GM23338 (cell line): ENCODE results near the gene ABCC6. TPM values are rescaled to one million over a fixed set of nuclear protein-coding genes. Genes with fewer than 3 reads are reported as not detected.
"Not testable (repeated sequence)": the region's sequence is repeated elsewhere in the genome, so short reads cannot be mapped to it uniquely, and the experiment has no call there.

Experiments
- ATAC-seq: fragments of 200-7000 bp; cut with Tn5 transposase; 3 replicates; pipeline ENCODE4 v1.9.1; 2020
- DNase-seq: peaks from one replicate; pipeline ENCODE4 v3.0.0-alpha.2; 2015; ENCODE audit warnings: low spot score
- H2AFZ ChIP-seq: fragments of 200-600 bp; sonication (generic); 2 replicates; pipeline ENCODE4 v1.8.0; 2016; ENCODE audit warnings: antibody characterized with exemption, mild to moderate bottlenecking, moderate library complexity
- H3F3A ChIP-seq: fragments of 200-600 bp; sonication (generic); replicated peaks from 2 replicates; pipeline ENCODE4 v1.8.0; 2017; ENCODE audit warnings: antibody characterized with exemption, mixed run types, low read depth
- H3K27ac ChIP-seq: fragments of 200-600 bp; sonication (generic); 2 replicates; pipeline ENCODE4 v1.6.1; 2016; ENCODE audit warnings: low read depth
- H3K27me3 ChIP-seq: fragments of 200-600 bp; sonication (generic); 2 replicates; pipeline ENCODE4 v1.8.0; 2016; ENCODE audit warnings: mild to moderate bottlenecking, mixed run types, moderate library complexity; ENCODE audit not compliant: insufficient read depth
- H3K36me3 ChIP-seq: fragments of 200-600 bp; sonication (generic); 2 replicates; pipeline ENCODE4 v1.8.0; 2016; ENCODE audit warnings: mild to moderate bottlenecking; ENCODE audit not compliant: insufficient read depth
- H3K4me1 ChIP-seq: fragments of 200-600 bp; sonication (generic); 2 replicates; pipeline ENCODE4 v1.8.0; 2016; ENCODE audit warnings: mild to moderate bottlenecking, moderate library complexity; ENCODE audit not compliant: insufficient read depth
- H3K4me2 ChIP-seq: fragments of 200-600 bp; sonication (generic); 2 replicates; pipeline ENCODE4 v1.7.1; 2017; ENCODE audit warnings: mixed run types
- H3K4me3 ChIP-seq: fragments of 200-600 bp; sonication (generic); 2 replicates; pipeline ENCODE4 v1.6.1; 2016; ENCODE audit warnings: mixed run types
- H3K79me2 ChIP-seq: fragments of 200-600 bp; sonication (generic); replicated peaks from 2 replicates; pipeline ENCODE4 v1.8.0; 2017; ENCODE audit warnings: mild to moderate bottlenecking; ENCODE audit not compliant: insufficient read depth
- H3K9me2 ChIP-seq: fragments of 200-600 bp; sonication (generic); 2 replicates; pipeline ENCODE4 v1.8.0; 2017; ENCODE audit not compliant: insufficient read depth
- H4K20me1 ChIP-seq: fragments of 200-600 bp; sonication (generic); replicated peaks from 2 replicates; pipeline ENCODE4 v1.8.0; 2017; ENCODE audit warnings: mild to moderate bottlenecking; ENCODE audit not compliant: insufficient read depth
- H3K27ac Mint-ChIP-seq: 2 replicates; pipeline ENCODE4 v1.8.0; 2020; ENCODE audit warnings: inconsistent platforms, mild to moderate bottlenecking, moderate library complexity, mixed read lengths
- H3K27me3 Mint-ChIP-seq: 3 replicates; pipeline ENCODE4 v1.8.0; 2022; ENCODE audit warnings: low read depth, mild to moderate bottlenecking, moderate library complexity, mixed read lengths, inconsistent platforms; ENCODE audit not compliant: insufficient read depth, poor library complexity
- H3K36me3 Mint-ChIP-seq: 3 replicates; pipeline ENCODE4 v1.8.0; 2021; ENCODE audit warnings: low read depth, mild to moderate bottlenecking, inconsistent platforms, moderate library complexity, mixed read lengths
- H3K4me1 Mint-ChIP-seq: 3 replicates; pipeline ENCODE4 v1.8.0; 2020; ENCODE audit warnings: mild to moderate bottlenecking, inconsistent platforms, mixed read lengths
- H3K4me3 Mint-ChIP-seq: 3 replicates; pipeline ENCODE4 v1.8.0; 2021; ENCODE audit warnings: moderate library complexity, mild to moderate bottlenecking, inconsistent platforms, mixed read lengths
- H3K9me3 Mint-ChIP-seq: 3 replicates; pipeline ENCODE4 v1.8.0; 2020; ENCODE audit warnings: moderate library complexity, mild to moderate bottlenecking, inconsistent platforms, mixed read lengths
- polyA plus RNA-seq: library from polyadenylated mRNA; unstranded; fragments of >200 nt; fragmentation: Nextera tagmentation; extraction: Ambion mirVana; gene quantifications from 2 replicates; pipeline ENCODE4 v1.2.1, GENCODE V29; 2016
- total RNA-seq: library from RNA; depleted of rRNA; stranded (reverse); fragments of >200 nt; shearing (Covaris generic); gene quantifications from 2 replicates; pipeline ENCODE4 v1.2.3, GENCODE V29; 2014
- TF ChIP-seq, protein P1 (sequence below), 2 experiments: fragments of 200-600 bp in 1 of 2; sonication (generic) in 1 of 2; conservative IDR thresholded peaks; 2 replicates each; pipeline versions ENCODE4 v1.5.1 to v1.6.1; 2016 to 2017; ENCODE audit warnings: antibody characterized with exemption in 2 of 2, low read depth in 2 of 2, mild to moderate bottlenecking in 2 of 2, moderate library complexity in 1 of 2

Gene ABCC6
- total and polyA plus RNA-seq, 2 experiments from 2014 or later, result 0.73 to 2.8 TPM

DNA sequence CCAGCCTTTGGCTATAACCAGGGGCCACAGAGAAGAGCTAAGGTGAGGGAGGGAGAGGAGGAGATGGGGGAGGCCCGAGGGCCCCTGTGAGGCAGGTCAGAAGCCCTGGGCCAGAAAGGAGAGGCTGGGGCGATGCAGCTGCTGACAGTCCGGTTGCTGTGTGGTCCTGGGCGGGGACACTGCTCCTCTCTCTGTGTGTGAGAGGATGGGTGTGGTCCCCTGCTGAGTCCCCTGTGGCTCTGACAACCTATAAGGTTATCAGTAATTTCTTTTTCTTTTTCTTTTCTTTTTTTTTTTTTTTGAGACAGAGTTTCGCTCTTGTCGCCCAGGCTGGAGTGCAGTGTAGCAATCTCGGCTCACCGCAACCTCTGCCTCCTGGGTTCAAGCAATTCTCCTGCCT, 18.7 kb downstream of the ABCC6 start:
- not testable (repeated sequence) for H3K4me1 ChIP-seq, H3K4me3 ChIP-seq, H3K27me3 Mint-ChIP-seq, H2AFZ ChIP-seq, H3K36me3 ChIP-seq, H3K27ac ChIP-seq, H3K9me3 Mint-ChIP-seq, H3K4me1 Mint-ChIP-seq, H3K36me3 Mint-ChIP-seq, DNase-seq, H3K4me3 Mint-ChIP-seq, H3K79me2 ChIP-seq, H3K27me3 ChIP-seq, H3F3A ChIP-seq, ATAC-seq, H3K9me2 ChIP-seq, H4K20me1 ChIP-seq, H3K27ac Mint-ChIP-seq, H3K4me2 ChIP-seq

DNA sequence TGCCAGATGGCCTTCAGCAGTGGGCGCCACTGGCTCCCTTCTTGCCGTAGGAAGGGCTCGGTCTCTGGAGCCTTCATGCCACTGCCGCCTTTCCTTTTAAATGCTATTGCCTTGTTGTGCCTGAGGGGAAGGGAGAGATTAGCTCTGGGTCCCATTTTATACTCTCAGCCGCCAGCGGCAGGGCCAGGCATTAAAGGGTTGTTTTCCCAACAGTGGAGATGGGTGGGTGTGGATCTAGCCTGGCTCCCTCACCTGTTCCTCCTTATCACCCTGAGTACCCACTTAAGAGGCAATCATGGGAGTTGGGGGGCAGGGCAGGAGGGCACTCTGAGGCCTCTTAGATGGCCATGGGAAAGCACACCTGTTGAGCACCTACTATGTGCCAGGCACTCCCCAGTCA, 19.8 kb downstream of the ABCC6 start:
- ATAC-seq, H3K4me3 Mint-ChIP-seq: not testable (repeated sequence)

DNA sequence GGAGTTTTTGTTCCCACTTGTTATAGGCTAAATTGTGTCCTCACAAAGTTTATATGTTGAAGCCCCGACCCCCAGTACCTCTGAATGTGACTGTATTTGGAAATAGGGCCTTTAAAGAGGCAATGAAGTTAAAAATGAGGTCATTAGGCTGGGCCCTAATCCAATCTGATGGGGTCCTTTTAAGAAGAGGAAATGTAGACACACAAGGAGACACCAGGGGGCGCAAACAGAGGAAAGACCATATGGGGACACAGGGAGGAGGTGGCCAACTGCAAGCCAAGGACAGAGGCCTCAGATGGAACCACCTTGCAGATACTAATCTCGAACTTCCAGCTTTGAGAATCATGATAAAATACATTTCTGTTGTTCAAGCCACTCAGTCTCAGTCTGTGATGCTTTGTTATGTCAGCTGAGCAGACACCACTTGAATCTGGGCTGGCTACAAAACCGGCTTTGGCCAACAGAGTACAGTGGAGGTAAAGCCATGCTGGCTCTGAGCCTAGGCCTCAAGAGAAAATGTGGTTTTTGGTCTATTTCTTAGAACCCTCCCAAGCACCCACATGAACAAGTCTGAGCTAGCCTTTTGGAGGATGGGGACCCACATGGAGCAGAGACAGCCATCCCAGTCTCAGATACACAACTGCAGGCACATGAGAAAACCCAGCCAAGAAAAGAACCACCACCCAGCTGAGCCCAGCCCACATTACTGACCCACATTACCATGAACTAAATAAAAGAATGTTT, 20.7 kb downstream of the ABCC6 start:
- not testable (repeated sequence) for H3K9me2 ChIP-seq, H3F3A ChIP-seq, H3K4me1 ChIP-seq, H3K4me3 ChIP-seq, H3K27me3 ChIP-seq, H3K4me2 ChIP-seq, H3K36me3 ChIP-seq, H3K4me1 Mint-ChIP-seq, H4K20me1 ChIP-seq, H3K79me2 ChIP-seq, H3K4me3 Mint-ChIP-seq, H3K27me3 Mint-ChIP-seq, H2AFZ ChIP-seq, H3K27ac ChIP-seq, H3K27ac Mint-ChIP-seq, H3K36me3 Mint-ChIP-seq, H3K9me3 Mint-ChIP-seq
- ATAC-seq, result peak; percentile 90
- DNase-seq, result peak; percentile 80
- TF ChIP-seq, protein P1, sequence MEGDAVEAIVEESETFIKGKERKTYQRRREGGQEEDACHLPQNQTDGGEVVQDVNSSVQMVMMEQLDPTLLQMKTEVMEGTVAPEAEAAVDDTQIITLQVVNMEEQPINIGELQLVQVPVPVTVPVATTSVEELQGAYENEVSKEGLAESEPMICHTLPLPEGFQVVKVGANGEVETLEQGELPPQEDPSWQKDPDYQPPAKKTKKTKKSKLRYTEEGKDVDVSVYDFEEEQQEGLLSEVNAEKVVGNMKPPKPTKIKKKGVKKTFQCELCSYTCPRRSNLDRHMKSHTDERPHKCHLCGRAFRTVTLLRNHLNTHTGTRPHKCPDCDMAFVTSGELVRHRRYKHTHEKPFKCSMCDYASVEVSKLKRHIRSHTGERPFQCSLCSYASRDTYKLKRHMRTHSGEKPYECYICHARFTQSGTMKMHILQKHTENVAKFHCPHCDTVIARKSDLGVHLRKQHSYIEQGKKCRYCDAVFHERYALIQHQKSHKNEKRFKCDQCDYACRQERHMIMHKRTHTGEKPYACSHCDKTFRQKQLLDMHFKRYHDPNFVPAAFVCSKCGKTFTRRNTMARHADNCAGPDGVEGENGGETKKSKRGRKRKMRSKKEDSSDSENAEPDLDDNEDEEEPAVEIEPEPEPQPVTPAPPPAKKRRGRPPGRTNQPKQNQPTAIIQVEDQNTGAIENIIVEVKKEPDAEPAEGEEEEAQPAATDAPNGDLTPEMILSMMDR (conservative IDR thresholded peaks at IDR 0.05; ENCODE audit: low read depth in 2 of 2), result peak; percentile 45 to 53

More for the DNA sequence above, 19.8 kb downstream of the ABCC6 start:
- not testable (repeated sequence) for H3K27ac Mint-ChIP-seq, H3K27ac ChIP-seq, H3K36me3 ChIP-seq, H3K4me3 ChIP-seq, H2AFZ ChIP-seq, H3K27me3 Mint-ChIP-seq, H3K4me2 ChIP-seq, H3F3A ChIP-seq, H4K20me1 ChIP-seq, DNase-seq, H3K9me3 Mint-ChIP-seq, H3K4me1 Mint-ChIP-seq, H3K9me2 ChIP-seq, H3K36me3 Mint-ChIP-seq, H3K27me3 ChIP-seq, H3K4me1 ChIP-seq, H3K79me2 ChIP-seq

GRCh38 chr16:16201880-16202279, 21.4 kb downstream of the ABCC6 start:
- not testable (repeated sequence) for H3K4me1 ChIP-seq, H2AFZ ChIP-seq, H3K4me3 ChIP-seq, DNase-seq, H4K20me1 ChIP-seq, H3K27ac Mint-ChIP-seq, H3K4me2 ChIP-seq, H3K27me3 Mint-ChIP-seq, H3K27me3 ChIP-seq, H3K9me2 ChIP-seq, H3K36me3 Mint-ChIP-seq, H3F3A ChIP-seq, H3K9me3 Mint-ChIP-seq, H3K27ac ChIP-seq, H3K4me1 Mint-ChIP-seq, H3K79me2 ChIP-seq, H3K36me3 ChIP-seq, H3K4me3 Mint-ChIP-seq, ATAC-seq

DNA sequence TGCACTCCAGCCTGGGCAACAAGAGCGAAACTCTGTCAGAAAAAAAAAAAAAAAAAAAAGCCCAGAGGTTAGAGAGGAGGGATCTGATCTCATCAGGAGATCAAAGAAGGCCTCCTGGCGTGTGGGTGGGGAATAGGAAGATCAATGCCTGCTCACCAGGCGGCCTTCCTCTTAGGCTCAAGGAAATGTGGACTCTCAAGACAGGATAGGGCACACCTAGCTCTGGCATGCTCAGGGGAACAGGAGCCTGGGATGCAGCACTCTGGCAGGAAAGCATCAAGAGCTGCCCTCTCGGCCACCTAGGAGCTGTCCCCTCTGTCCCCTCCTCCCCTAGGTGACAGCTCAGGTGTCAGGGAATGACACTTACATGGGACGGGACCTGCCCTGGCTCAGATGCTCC, 22.9 kb downstream of the ABCC6 start:
- H3K27ac ChIP-seq, H3F3A ChIP-seq, H3K27me3 Mint-ChIP-seq, H3K4me1 ChIP-seq, H3K9me2 ChIP-seq, H4K20me1 ChIP-seq, H3K4me2 ChIP-seq, H2AFZ ChIP-seq, H3K9me3 Mint-ChIP-seq, H3K27me3 ChIP-seq, H3K27ac Mint-ChIP-seq, H3K79me2 ChIP-seq, H3K36me3 ChIP-seq, ATAC-seq, DNase-seq, H3K36me3 Mint-ChIP-seq, H3K4me1 Mint-ChIP-seq, H3K4me3 Mint-ChIP-seq, H3K4me3 ChIP-seq: not testable (repeated sequence)

GRCh38 chr16:16199428-16199827, 23.9 kb downstream of the ABCC6 start:
- not testable (repeated sequence) for H2AFZ ChIP-seq, H3K4me3 Mint-ChIP-seq, H3K4me2 ChIP-seq, H3K4me1 ChIP-seq, H3K27ac Mint-ChIP-seq, H3F3A ChIP-seq, H3K27me3 ChIP-seq, DNase-seq, ATAC-seq, H3K36me3 Mint-ChIP-seq, H3K27ac ChIP-seq, H3K9me2 ChIP-seq, H3K36me3 ChIP-seq, H3K79me2 ChIP-seq, H3K4me3 ChIP-seq, H3K9me3 Mint-ChIP-seq, H3K27me3 Mint-ChIP-seq, H4K20me1 ChIP-seq, H3K4me1 Mint-ChIP-seq
